ENCODE measurements around the gene ROR2.

- TF ChIP-seq POLR2A (IDR thresholded peaks at IDR 0.05; ENCODE audit: low read depth, low read length): no peak
- no peak for TF ChIP-seq TAF1 (IDR thresholded peaks at IDR 0.05; ENCODE audit: low read depth, low read length)
These were observed 196.3 kb downstream of the ROR2 start for GRCh38 chr9:91753711-91754110.
